Fibroblast of lung (primary cell): ENCODE results near the gene DIS3L2. TPM values are rescaled to one million over a fixed set of nuclear protein-coding genes. Genes with fewer than 3 reads are reported as not detected.
"Not testable (repeated sequence)": the region's sequence is repeated elsewhere in the genome, so short reads cannot be mapped to it uniquely, and the experiment has no call there.

Experiments used
- DNase-seq, 2 donors: peaks; one replicate each; pipeline versions ENCODE4 v3.0.0 to v3.0.0-alpha.2; 2010; ENCODE audit warnings: low read depth in 2 of 2
- H2AFZ ChIP-seq: 2 replicates; pipeline ENCODE4 v1.5.1; 2012; ENCODE audit warnings: low read length, control low read depth, inconsistent platforms
- H3K27ac ChIP-seq: 2 replicates; pipeline ENCODE4 v1.5.1; 2011; ENCODE audit warnings: low read length, control low read depth; ENCODE audit not compliant: insufficient read depth
- H3K27me3 ChIP-seq: 2 replicates; pipeline ENCODE4 v1.5.1; 2011; ENCODE audit warnings: mild to moderate bottlenecking, low read length; ENCODE audit not compliant: control insufficient read depth, insufficient read depth
- H3K36me3 ChIP-seq: 2 replicates; pipeline ENCODE4 v1.5.1; 2011; ENCODE audit warnings: low read length; ENCODE audit not compliant: control insufficient read depth, insufficient read depth
- H3K4me1 ChIP-seq: 2 replicates; pipeline ENCODE4 v1.5.1; 2011; ENCODE audit warnings: low read length; ENCODE audit not compliant: control insufficient read depth, insufficient read depth; ENCODE audit errors: extremely low read depth
- H3K4me2 ChIP-seq: 2 replicates; pipeline ENCODE4 v1.5.1; 2011; ENCODE audit warnings: low read length, control low read depth; ENCODE audit not compliant: insufficient read depth; ENCODE audit errors: extremely low read depth
- H3K4me3 ChIP-seq, 4 experiments: fragments of 200-600 bp in 1 of 4; sonication (generic) in 1 of 4; replicated peaks in 1 of 4; 2 replicates each; pipeline ENCODE4 v1.5.1; 2011 to 2016; ENCODE audit warnings: low read length in 4 of 4, low read depth in 3 of 4, mild to moderate bottlenecking in 3 of 4, control low read depth in 2 of 4, inconsistent platforms in 1 of 4, mixed read lengths in 1 of 4; ENCODE audit not compliant: insufficient read depth in 1 of 4; ENCODE audit errors: control extremely low read depth in 1 of 4
- H3K79me2 ChIP-seq: 2 replicates; pipeline ENCODE4 v1.5.1; 2012; ENCODE audit warnings: mild to moderate bottlenecking, low read length, inconsistent platforms; ENCODE audit not compliant: control insufficient read depth, insufficient read depth
- H3K9ac ChIP-seq: 2 replicates; pipeline ENCODE4 v1.5.1; 2011; ENCODE audit warnings: mild to moderate bottlenecking, low read length, control low read depth; ENCODE audit not compliant: insufficient read depth
- H3K9me3 ChIP-seq: 2 replicates; pipeline ENCODE4 v1.5.1; 2012; ENCODE audit warnings: low read depth, low read length; ENCODE audit not compliant: control insufficient read depth, insufficient read depth
- H4K20me1 ChIP-seq: 2 replicates; pipeline ENCODE4 v1.5.1; 2011; ENCODE audit warnings: low read length; ENCODE audit not compliant: control insufficient read depth, insufficient read depth; ENCODE audit errors: extremely low read depth
- CTCF ChIP-seq, 2 donors: IDR thresholded peaks in 1 of 2; conservative IDR thresholded peaks in 1 of 2; 1 replicate in 1 of 2; 2 replicates in 1 of 2; pipeline ENCODE4 v1.5.1; 2011 to 2012; ENCODE audit warnings: low read length in 2 of 2, control low read depth in 1 of 2, inconsistent platforms in 1 of 2, low read depth in 1 of 2, mild to moderate bottlenecking in 1 of 2
- EZH2 ChIP-seq: IDR thresholded peaks from 2 replicates; pipeline ENCODE4 v1.5.1; 2012; ENCODE audit warnings: low read length, control low read depth, mild to moderate bottlenecking; ENCODE audit errors: missing control alignments
- polyA plus RNA-seq, 2 donors: library from polyadenylated mRNA; depleted of rRNA in 1 of 2; stranded (reverse) in 1 of 2; unstranded in 1 of 2; fragments of >200 nt; gene quantifications; 2 replicates each; pipeline ENCODE4 v1.2.1, GENCODE V29; 2011 to 2012; ENCODE audit warnings: missing spikeins in 1 of 2
- total RNA-seq: library from RNA; depleted of rRNA; stranded (reverse); fragments of >200 nt; gene quantifications from 2 replicates; pipeline ENCODE4 v1.2.1, GENCODE V29; 2014

The DIS3L2 gene
- total and polyA plus RNA-seq, 2 donors (not counting 1 experiment from before 2014, with no cell fraction given) = 5.2 to 15.2 TPM

- not testable (repeated sequence) for H3K79me2 ChIP-seq, H4K20me1 ChIP-seq, H3K27ac ChIP-seq, H3K4me3 ChIP-seq, H3K4me2 ChIP-seq, H3K27me3 ChIP-seq, H3K9me3 ChIP-seq, H3K36me3 ChIP-seq, DNase-seq, H3K4me1 ChIP-seq, H2AFZ ChIP-seq, H3K9ac ChIP-seq
Measured at GRCh38 chr2:232379610-232380590, 418.4 kb downstream of the DIS3L2 start.

GRCh38 chr2:232381204-232382031 lies 419.9 kb downstream of the DIS3L2 start:
- peaks cover 14% of the 10 kb centered on the region for H3K27me3 ChIP-seq
- not testable (repeated sequence) for H3K4me2 ChIP-seq, H3K79me2 ChIP-seq, H3K4me1 ChIP-seq, H3K4me3 ChIP-seq, DNase-seq, H4K20me1 ChIP-seq, H2AFZ ChIP-seq, H3K9ac ChIP-seq, H3K27ac ChIP-seq, H3K9me3 ChIP-seq, H3K36me3 ChIP-seq

GRCh38 chr2:232382331-232383225 lies 421.1 kb downstream of the DIS3L2 start:
- Histone ChIP-seq H2AFZ (no peak overlapping the region), H3K79me2 (no peaks in the 10 kb centered on the region), H3K27ac (no peak overlapping the region), H3K4me2 (no peak overlapping the region), H3K9me3 (no peaks in the 10 kb centered on the region), H3K9ac (no peak overlapping the region), H3K27me3 (peaks cover 26% of the 10 kb centered on the region), H3K4me3 (no peak overlapping the region), H3K36me3 (no peaks in the 10 kb centered on the region), H4K20me1 (no peaks in the 10 kb centered on the region), H3K4me1 (no peaks in the 10 kb centered on the region)
- TF ChIP-seq CTCF (conservative IDR thresholded peaks at IDR 0.05 in 1 of 2, IDR thresholded peaks at IDR 0.05 in 1 of 2; ENCODE audit: low read depth in 1 of 2, low read length in 2 of 2) (no peak), EZH2 (no peak)
- DNase-seq = no peak
